Activated naive CD4-positive, alpha-beta T cell treated with anti-CD3 and anti-CD28 coated beads, Interleukin-2, amount 50 U/mL, for 24 hours (primary cell): ENCODE measurements around the gene CCL22.

Experiments
- H3K27ac Mint-ChIP-seq: one replicate; pipeline ENCODE4 v1.8.0; 2021; ENCODE audit warnings: mild to moderate bottlenecking, mixed read lengths
- H3K27me3 Mint-ChIP-seq: one replicate; pipeline ENCODE4 v1.8.0; 2021; ENCODE audit warnings: mixed read lengths
- H3K36me3 Mint-ChIP-seq: one replicate; pipeline ENCODE4 v1.8.0; 2021; ENCODE audit warnings: mixed read lengths
- H3K4me1 Mint-ChIP-seq: one replicate; pipeline ENCODE4 v1.8.0; 2021; ENCODE audit warnings: mixed read lengths
- H3K4me3 Mint-ChIP-seq: one replicate; pipeline ENCODE4 v1.8.0; 2021; ENCODE audit warnings: mild to moderate bottlenecking, mixed read lengths
- H3K9me3 Mint-ChIP-seq: one replicate; pipeline ENCODE4 v1.8.0; 2021; ENCODE audit warnings: mixed read lengths

CCL22 gene

GRCh38 chr16:57413301-57413730 lies 54.7 kb downstream of the CCL22 start:
- no peak overlapping the region for H3K27ac Mint-ChIP-seq
- no peak overlapping the region for H3K4me3 Mint-ChIP-seq
- H3K27me3 Mint-ChIP-seq = no peaks in the 10 kb centered on the region
- H3K9me3 Mint-ChIP-seq = no peaks in the 10 kb centered on the region
- peaks cover 11% of the 10 kb centered on the region for H3K4me1 Mint-ChIP-seq
- no peaks in the 10 kb centered on the region for H3K36me3 Mint-ChIP-seq

GRCh38 chr16:57413733-57414132 lies 55.1 kb downstream of the CCL22 start:
- peaks cover 15% of the 10 kb centered on the region for H3K4me1 Mint-ChIP-seq
- no peaks in the 10 kb centered on the region for H3K9me3 Mint-ChIP-seq
- H3K36me3 Mint-ChIP-seq = no peaks in the 10 kb centered on the region
- H3K4me3 Mint-ChIP-seq = no peak overlapping the region
- H3K27me3 Mint-ChIP-seq = no peaks in the 10 kb centered on the region
- no peak overlapping the region for H3K27ac Mint-ChIP-seq
